Smooth muscle cell of the brain vasculature (primary cell): Measurements from ENCODE around the gene IFI27L2.

Experiments used
- DNase-seq: peaks from one replicate; pipeline ENCODE4 v3.0.0-alpha.2; 2012; ENCODE audit warnings: low read depth, low spot score

Gene IFI27L2

DNA sequence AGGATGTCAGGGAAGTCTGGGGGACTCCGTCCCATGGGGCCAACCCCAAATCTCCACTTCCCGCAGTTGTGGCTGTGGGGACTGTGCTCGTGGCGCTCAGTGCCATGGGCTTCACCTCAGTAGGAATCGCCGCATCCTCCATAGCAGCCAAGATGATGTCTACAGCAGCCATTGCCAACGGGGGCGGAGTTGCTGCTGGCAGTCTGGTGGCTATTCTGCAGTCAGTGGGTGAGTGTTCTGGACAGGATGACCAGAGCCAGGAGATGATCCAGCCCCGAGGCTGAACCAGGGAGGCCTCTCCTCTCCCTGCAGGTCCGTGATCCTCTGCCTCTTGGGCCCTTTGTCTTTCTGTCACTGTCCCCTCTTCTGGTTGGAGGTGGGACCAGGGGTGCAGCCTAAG is 27.7 kb downstream of the IFI27L2 start:
- no peak for DNase-seq

DNA sequence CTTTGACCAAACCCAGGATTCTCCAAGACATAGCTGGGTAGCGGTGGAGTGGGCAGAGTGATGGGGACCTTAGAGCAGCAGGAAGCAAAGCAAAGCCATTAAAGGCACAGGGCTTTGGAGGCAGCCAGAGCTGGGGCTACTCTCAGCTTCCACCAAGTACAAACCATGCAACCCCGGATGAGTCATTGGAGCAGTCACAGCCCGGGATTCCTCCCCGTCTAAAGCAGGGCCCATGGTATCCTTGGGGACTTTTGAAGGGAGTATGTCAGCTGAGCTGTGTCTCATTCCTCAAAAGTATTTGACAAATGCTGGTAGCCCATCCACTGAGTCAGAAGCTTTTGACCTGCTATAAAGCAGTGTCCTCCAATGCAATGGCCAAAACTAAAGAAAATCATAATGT is 28.6 kb downstream of the IFI27L2 start:
- no peak for DNase-seq

DNA sequence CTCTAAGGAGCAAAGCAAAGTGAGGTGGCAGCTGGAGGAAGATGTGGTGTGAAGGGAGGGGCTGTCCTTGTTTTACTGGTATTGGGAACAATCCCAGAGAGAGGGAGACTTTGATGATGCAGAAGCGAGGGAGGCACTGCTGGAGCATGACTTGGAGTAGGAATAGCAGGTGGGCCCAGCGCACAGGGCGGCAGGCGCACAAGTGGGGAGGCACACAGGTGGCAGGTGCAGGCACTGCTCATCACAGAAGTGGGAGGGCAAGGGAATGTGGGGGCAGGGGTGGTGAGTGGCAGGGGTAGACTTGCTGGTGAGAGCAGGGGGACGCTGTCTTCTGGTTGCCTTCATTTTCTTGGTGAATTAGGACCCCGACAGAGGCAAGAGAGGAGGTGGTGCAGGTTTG is 30.4 kb downstream of the IFI27L2 start:
- DNase-seq: no peak

DNA sequence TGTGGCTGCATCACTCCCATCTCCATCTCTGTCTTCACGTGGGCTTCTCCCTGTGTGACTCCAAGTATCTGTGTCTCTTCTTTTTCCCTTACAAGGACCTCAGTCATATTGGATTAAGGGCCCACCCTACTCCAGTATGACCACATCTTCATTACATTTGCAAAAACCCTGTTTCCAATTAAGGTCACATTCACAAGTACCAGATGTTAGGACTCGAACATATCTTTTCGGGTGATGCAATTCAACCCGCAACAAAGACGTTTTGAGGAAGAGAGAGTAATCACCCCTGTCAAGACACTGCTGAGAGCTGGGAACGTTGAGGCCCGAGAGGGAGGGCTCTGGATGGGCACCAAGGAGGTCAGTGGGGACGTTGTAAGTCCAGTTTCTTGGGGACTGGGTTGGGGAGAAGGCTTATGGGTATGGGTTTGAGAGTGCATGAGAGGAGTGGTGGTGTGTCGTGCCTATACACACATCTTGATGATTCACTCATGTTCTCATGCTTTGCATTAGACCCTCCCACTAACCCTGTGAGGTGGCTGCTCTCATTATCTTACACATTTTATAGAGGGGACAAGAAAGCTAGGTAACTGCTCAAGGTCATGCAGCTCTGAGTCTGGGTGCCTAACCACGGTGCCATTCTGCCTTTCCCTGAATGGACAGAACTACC is 30.9 kb downstream of the IFI27L2 start:
- no peak for DNase-seq

DNA sequence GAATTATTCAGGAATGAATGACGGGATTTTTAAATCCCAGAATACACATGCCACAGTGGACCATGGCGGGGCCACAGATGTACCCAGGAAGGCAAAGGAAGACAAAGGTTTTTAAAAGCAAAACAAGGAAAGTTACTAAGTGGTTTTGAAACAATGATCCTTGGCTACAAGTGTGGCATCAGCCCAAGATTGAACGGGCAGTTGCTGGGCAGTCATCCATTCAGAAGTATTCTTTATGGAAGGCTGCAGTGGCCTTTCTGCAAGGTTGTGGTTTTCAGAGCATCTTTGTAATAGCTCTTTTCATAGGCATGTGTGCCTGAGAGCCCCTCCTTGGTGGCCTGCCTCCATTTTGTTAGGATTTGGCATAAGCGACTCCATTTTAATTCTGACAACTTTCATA is 32.3 kb downstream of the IFI27L2 start:
- DNase-seq: no peak

DNA sequence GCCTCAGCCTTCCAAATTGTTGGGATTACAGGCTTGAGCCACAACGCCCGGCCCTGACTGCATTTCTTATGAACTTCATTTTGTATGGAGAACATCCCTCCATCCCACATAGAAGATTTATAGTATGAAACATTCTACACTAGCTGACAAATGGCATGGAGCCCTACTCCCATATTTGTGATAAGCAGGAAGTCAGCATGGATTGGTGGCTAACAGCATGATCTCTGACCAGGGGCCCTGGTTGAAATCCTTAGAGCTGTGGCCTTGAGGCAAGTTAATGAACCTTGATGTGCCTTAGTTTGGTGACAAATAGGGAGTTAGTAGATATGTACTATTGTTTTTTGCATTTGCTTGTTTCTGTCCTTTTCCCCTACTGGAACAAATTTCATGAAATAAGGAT is 36.0 kb downstream of the IFI27L2 start:
- DNase-seq: no peak

DNA sequence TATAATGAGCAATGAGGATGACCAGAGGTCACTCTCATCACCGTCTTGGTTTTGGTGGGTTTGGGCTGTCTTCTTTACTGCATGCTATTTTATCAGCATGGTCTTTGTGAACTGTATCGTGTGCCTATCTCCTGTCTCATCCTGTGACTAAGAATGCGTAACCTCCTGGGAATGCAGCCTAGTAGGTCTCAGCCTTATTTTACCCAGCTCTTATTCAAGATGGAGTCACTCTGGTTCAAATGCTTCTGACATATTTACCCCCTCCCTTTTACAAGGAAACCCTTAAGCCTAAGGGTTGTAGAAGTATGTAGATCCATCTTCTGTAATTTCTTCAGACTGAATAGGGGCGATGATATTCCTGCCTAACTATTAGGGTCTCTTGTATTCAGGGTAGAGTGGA is 39.9 kb downstream of the IFI27L2 start:
- no peak for DNase-seq

DNA sequence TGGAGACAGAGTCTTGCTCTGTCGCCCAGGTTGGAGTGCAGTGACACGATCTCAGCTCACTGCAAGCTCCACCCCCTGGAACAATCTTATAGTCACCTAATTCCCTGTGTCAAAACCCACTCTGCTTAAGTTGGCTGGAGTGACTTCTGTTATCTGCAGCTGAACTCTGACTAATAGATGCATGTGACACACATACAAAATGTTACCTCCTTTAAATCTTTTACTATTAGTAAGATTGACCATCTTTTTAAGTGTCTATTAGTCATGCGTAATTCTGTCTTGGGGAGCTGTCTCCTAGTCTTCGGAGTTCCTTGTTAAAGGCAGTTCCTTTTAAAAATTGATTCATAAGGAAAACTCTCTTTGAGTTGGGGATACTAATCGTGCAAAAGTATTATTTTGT is 40.9 kb downstream of the IFI27L2 start:
- DNase-seq: no peak

DNA sequence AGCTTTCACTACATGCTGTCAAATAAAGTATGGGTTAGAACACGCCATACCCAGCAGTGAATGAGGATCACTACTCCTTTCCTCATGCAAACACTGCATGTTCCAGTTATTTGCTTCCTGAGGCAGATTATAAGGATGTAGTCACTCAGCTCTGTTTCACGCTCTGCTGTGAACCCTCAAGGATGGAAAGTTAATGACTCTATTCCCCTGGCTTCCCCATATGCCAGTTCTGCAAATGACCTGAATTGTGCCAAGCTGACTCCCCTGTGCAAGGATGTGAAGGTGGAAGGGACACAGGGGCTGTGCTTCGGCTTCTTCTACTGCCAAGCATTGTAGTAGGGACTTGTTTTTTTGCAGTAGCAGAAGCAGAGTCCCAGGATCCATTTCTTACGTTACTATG is 41.5 kb downstream of the IFI27L2 start:
- no peak for DNase-seq

DNA sequence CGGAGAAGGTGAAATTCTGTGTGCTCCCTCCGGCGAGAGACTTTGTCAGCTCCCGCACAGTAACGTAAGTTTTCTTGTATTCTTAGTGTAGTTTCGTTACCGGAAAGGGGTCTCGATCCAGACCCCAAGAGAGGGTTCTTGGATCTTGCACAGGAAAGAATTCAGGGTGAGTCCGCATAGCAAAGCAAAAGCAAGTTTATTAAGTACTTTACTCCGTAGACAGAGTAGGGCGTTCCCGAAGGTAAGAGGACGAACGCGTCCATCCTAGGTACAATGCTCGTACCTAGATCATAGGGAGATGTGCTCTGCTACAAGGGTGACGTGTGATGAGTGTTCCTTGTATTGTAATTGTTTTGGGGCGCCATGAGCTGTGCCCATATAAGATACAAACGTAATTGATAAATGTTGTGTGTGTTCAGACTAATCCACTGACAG is 48.0 kb downstream of the IFI27L2 start:
- DNase-seq: no peak

DNA sequence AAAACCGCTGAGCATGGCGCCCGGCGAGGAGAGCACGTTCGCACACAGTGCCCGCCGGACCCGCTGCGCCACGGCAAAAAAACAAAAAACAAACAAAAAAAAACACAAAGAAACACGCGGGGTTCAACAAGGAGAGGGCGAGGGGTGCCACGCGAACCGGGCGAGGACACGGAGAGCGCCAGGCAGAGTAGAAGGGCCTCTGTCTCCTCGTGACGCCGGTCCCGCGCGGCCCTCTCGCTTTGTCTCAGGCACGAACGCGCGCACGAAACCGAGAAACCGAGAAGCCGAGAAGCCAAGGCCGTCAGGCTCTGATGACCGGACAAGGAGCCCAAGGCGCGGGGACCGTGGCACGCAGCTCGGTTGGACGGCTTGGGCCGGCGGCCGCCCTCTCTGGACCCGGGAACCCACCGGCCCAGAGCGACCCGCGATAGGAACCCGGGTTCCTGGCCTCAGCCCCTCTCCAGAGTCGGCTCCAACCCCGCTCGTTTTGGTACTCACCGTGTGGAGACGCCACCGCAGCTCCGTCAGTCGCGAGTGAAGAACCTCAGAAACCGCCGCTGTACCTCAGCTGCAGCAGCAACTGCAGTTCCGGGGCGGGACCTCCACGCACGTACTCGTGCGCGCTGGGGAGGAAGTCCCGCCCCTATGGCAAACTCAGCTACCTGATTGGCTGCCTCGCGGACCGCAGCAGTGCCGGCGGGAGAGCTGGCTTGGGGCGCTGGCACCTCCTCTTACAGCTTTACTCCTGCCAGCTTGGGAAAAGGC is 48.6 kb downstream of the IFI27L2 start, which contains the start of the genes DDX24 and IFI27L1:
TSS of gene DDX24 (minus strand) at position 582 of the 765 bp plus-strand sequence. CDS start 1,460 bp downstream, outside the sequence.
TSS of gene IFI27L1 (plus strand) at position 690 of the 765 bp plus-strand sequence. CDS start 15,628 bp downstream, outside the sequence.
- DNase-seq: peak; percentile 83

DNA sequence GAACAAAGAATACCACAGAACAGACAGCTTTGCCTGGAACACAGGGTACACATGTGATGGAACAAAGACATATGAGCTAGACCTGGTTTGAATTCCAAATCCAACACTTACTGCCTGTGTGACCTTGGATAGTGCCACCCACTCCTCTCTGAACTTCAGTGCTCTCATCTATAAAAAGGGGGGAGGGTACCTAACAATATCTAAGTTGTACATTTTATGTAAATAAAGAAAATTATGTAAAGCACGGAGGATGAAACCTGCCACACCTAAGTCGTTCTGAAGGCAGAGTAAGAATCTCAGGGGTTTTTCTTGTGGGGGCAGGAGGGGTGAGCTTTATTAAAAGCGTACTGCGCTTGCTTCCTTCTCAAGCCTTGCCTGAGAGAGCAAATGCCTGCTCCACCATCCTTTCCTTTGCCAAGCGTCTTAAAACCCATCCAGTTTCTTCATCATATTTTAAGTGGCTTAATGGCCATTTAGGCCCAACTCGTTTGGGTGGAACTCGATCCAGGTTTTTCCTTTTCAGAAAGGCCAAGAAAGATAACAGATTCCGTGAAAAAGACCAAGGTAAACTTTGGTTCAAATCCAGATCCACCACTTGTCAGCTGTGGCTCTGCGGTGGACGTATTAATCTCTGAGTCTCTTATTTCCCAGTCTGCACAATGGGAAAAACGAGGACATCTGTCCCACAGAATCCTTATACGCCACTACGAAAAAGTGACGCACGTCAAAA is 49.3 kb downstream of the IFI27L2 start:
- no peak for DNase-seq

DNA sequence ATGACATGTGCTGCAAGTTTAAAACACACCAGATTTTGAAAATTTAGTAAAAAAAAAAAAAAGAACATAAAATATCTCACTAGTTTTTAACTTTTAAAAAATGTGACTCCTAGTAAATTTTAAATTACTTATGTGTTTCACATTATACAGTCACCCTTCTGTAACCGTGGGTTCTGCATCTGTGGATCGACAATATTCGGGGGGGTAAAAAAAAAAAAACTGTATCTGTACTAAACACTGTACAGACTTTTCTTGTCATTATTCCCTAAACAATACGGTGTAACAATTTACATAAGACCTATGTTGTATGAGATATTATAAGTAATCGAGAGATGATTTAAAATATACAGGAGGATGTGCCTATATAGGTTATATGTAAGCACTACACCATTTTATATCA is 51.6 kb downstream of the IFI27L2 start:
- no peak for DNase-seq
